Skin of body (tissue), 2 donors: ENCODE measurements around the gene CRADD. TPM values are rescaled to one million over a fixed set of nuclear protein-coding genes. Genes with fewer than 3 reads are reported as not detected.
"Not testable (repeated sequence)": the region's sequence is repeated elsewhere in the genome, so short reads cannot be mapped to it uniquely, and the experiment has no call there.

ENCODE experiments used
- DNase-seq: peaks from one replicate; lab custom pipeline; 2025; lab: John Stamatoyannopoulos, UW
- total RNA-seq: library from RNA; depleted of rRNA; stranded (reverse); fragments of >200 nt; gene quantifications from one replicate; pipeline ENCODE4 v1.2.3, GENCODE V29; 2014

CRADD gene
- total RNA-seq: 15.5 TPM

- peak; percentile 99 for DNase-seq
Observed at GRCh38 chr12:93677195-93678064, at the start of gene CRADD. CRADD (plus strand) TSS chr12:93677375.

DNA sequence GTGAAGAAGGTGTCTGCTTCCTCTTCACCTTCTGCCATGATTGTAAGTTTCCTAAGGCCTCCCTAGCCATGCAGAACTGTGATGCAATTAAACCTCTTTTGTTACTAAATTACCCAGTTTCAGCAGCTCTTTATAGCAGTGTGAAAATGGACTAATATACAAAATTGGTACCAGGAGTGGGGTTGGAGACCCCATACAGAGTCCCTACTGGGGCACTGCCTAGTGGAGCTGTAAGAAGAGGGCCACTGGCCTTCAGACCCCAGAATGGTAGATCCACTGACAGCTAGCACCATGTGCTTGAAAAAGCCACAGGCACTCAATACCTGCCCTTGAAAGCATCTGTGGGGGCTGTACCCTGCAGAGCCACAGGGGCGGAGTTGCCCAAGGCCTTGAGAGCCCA lies 44.8 kb upstream of the CRADD start:
- no peak for DNase-seq

- no peak for DNase-seq
Observed at GRCh38 chr12:93634416-93634815, 42.8 kb upstream of the CRADD start.

GRCh38 chr12:93636708-93637107 lies 40.5 kb upstream of the CRADD start:
- DNase-seq: no peak

DNA sequence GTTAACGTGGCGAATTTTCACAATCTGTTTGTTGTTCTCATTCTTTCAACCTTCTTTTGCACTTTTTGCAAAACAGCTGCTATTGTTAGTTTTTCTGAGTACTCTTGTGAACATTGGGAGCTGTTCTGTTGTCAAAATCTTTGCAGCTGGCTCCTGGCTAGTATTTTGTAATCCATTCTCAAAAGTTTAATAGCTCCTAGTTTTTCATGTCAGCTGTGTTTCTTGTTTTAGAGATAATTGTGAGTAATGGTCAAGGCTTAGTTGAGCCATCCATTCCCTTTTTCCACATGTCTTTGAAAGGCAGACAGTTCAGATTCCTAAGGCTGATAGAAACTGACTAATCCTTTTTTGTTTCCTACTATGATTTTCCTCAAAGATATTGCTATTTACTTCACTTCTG lies 39.1 kb upstream of the CRADD start:
- DNase-seq: no peak

- no peak for DNase-seq
Observed at GRCh38 chr12:93638954-93639353, 38.2 kb upstream of the CRADD start.

DNA sequence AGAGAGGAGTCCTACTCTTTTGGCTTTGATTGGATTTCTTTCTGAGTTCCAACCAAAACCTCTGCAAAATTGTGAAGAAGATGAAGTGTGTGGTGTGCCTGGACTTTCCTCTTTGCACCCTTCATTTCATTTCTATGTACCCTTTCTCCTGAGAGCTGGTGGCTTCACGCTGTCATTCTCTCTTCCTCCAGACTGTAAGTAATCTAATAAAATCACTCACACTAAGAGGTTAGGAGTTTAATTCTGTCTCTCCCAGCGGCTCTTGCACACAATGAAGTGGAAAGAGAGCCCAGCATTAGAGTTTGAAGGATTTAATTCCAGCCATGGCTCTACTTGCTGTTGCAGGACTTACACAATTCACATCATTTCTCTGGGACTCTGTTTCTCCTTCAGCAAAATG lies 37.8 kb upstream of the CRADD start:
- DNase-seq: no peak

DNA sequence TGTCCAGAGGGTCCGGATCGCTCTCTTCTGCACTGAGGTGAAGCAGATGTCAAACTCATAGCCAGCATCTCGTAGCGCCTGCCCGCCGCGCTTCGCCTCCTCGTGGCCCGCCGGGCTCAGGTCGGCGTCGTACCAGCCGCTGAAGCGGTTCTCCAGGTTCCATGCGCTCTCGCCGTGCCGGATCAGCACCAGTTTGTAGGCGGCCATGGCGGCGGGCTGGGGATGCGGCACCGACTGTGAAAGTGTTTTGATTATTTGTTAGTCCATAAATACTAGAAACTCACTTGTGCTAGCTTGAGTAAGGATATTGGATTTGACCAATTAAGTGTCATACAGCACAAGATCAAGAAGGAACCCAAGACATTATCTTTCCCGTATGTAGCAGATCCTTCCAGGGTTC lies 35.8 kb upstream of the CRADD start:
- not testable (repeated sequence) for DNase-seq

DNA sequence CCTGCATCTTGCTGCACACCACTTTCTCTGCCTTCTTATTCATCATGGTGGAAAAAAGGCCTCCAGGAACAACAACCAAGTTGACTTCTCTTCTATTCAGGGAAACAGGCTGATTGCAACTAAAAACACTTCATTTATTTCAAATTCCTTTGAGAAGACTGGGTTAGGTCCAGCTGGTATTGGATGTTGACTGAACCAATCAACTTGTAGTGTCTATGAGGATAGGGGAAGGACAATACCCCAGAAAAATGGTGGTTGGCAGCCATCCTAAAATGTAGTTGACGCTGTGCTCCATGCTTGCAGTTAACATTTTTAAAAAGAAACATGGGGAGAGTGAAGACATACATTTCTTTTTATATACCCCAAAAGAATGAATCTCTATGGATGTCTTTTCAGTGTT lies 34.4 kb upstream of the CRADD start:
- DNase-seq: no peak

DNA sequence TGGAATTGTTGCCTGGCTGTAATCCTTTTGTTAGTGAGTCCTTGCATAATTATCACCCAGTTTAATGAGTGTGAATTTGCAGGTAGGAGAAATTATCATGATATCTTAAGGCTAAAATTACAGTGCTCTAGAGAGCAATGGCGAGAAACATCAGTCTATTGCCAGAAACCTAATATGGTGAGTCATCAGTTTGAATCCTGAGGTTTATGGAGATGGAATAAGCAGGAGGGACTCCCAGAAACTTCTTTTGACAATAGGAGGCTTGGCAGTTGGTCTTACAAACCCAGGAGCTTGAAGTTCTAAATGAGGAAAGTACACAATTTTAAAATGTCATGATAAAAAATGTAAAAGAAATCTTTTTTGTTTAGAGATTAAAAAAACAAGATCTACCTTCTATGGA lies 31.5 kb upstream of the CRADD start:
- DNase-seq: no peak

DNA sequence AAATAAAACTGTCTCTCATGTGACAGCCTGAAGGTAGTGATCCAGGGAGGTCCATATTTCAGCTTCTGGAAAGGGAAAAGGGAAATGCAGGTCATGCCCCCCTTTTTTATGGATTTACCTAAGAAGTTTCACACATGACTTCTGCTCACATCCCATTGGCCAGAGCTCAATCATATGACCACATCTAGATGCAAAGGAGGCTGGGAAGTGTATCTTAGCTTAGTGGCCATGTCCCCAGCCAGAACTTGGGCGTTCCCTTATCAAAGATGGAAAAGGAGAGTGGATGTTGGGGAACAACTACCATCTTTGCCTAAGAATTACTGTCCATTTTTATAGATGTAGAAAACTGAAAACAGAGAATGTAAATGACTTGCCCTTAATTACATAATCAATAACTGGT lies 26.5 kb upstream of the CRADD start:
- no peak for DNase-seq

DNA sequence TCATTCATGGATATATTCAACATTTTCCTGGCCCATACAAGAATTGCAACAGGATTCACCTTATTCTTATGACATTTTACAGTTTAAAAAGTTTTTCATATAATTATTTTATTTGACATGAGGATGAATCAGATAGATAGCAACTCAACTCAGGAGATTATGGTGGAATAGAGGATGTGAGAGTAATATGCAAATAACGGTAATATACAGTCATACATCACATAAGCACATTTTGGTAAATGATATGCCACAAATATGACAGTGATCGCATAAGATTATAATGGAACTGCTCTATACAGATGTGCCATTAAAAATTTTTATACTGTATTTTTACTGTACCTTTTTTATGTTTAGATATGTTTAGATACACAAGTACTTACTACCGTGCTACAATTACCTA lies 24.1 kb upstream of the CRADD start:
- DNase-seq: no peak

DNA sequence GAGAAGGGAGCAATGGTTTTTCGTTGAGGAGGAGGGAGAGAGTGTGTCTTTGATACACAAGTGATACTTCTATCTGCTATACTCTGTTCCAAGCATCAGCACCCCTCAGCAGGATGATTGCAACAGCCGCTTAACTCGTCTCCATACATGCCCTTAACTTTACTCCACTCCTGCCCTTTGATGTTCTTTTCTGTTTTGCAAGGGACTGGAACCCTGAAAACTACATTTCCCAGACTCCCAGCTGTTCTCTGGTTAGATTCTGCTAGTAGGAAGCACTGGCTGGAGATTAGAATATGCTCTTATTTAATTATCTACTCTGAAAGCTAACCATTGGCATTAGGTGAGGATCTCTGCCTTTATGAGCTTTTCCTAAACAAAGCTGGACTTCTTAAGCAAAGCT lies 23.5 kb upstream of the CRADD start:
- DNase-seq: no peak

GRCh38 chr12:93654421-93654820 lies 22.8 kb upstream of the CRADD start:
- DNase-seq: no peak

DNA sequence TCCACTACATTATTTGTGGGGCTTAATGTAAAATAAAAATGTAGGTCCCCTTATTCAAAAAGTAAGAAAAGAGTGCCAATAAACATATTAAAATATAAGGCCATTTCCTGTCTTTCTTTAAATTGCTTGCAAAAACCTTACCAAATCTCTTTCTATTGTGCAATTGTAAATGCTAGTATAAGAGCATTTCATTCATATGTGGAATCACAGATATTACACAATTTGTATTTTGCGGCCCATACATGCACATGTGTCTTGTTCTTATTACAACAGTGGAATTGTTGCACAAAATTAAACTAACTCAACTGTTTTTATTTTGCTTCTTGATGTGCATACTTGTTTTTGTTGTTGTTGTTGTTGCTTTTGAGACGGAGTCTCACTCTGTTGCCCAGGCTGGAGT lies 20.1 kb upstream of the CRADD start:
- DNase-seq: no peak

- no peak for DNase-seq
Observed at GRCh38 chr12:93661021-93661420, 16.2 kb upstream of the CRADD start.

DNA sequence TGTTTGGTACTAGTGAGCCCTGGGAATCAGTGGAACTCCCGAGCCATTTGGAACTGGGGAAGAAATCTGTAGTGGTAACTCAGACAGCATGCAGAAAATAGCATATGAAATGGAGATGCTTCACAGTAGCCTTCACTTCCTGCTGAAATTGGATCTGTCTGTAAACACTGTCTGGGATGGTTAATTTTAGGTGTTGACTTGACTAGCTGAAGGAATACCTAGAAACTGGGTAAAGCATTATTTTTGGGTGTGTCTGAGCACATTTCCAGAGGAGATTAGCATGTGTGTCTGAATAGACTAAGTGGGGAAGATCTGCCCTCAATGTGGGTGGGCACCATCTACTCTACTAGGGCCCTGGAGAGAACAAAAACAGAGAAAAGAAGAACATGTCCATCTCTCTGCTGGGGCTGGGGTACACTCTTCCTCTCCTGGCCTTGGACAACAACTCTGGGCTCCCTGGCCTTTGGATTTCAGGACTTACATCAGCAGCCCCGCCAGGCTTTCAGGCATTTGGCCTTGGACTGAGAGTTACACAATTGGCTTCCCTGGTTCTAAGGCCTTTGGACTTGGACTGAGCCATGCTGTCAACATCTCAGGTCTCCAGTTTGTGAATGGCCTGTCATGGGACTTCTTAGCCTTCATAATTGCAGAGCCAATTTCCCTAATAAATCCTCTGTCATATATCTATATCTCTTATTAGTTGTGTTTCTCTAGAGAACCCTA lies 14.0 kb upstream of the CRADD start:
- DNase-seq: no peak

DNA sequence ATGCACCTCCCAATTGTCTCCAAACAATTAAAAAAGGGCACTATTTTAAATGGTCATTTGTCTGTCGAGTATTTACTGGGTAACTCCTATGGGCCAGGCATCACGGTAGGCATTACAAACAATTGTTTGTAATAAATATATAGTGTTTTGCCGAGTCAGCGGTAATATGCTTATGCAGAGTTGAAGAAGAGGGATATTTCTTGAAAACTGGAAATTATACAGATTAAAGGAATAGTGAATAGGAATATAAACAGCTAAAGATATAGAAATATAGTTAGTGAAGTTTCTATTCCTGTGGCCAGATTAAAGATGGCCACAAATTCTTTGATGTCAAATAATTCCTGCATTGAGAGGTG lies 13.5 kb upstream of the CRADD start:
- DNase-seq: no peak

DNA sequence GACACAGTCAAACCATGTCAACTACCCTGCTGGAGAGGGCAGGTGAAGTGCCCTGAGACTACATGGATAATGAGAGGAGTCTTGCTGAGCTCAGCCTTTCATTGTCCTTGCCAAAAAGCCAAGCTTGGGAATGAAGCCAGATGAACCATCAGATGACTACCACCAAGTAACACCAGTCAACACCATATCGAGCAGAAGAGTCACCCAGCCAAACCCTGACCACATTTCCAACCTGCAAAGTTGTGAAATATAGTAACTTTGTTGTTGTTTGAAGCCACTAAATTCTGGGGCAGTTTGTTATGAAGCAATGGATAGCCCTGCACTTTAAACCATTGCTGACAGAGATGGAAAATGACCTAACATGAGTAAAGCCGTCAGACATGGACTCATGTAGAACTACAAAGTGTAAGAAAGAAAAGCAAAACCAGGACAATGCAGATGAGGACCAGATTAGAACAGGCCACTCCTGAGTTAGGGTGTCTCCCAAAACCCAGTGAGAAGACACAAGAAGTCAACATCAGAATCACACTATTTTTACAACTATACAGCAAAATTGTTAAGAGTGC lies 12.5 kb upstream of the CRADD start:
- DNase-seq: no peak

DNA sequence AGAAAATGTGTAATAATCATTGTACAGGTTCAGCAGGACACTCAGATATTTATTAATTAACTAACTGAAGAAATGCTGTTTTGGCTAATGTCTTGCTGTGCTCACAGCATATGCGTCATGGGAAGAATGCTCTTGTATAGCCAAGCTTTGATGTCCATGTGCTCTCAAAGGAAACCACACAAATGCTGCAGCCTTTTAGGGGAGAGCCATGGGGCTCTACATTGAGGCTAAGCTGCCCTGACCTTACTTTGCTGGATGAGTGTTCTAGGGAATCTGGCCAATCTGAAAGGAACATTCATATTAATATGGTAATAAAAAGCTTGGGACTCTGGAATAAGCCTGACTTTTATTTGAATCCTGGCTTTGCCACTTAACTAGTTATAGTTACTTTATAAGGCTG lies 9.5 kb upstream of the CRADD start:
- DNase-seq: no peak

DNA sequence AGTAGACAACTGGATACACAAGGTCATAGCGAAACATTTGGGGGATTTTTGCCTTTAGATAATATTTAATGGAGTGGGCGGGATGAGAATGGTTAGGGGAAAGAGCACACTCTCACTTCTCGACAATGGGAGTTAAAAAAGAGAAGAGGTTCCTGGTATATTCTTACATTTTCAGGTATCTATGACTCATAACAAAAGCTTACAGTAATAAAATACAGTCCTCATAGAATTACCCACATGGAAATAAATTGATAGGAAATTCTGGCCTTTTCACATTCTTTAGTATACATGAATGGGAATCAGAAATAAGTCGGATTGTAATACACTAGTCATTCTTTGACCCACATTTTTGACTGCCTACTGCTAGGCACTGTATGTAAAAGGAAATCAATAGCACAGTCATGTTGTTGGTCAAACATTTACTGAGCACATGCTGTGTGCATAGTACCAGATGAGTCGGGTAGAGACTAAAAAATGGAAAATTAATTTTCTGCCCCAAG lies 8.2 kb upstream of the CRADD start:
- DNase-seq: no peak

GRCh38 chr12:93669452-93669851 lies 7.7 kb upstream of the CRADD start:
- no peak for DNase-seq

- DNase-seq: no peak
Observed at GRCh38 chr12:93670104-93670503, 7.1 kb upstream of the CRADD start.
